ENCODE measurements around the gene RPS6KB2.

RPS6KB2 gene

DNA sequence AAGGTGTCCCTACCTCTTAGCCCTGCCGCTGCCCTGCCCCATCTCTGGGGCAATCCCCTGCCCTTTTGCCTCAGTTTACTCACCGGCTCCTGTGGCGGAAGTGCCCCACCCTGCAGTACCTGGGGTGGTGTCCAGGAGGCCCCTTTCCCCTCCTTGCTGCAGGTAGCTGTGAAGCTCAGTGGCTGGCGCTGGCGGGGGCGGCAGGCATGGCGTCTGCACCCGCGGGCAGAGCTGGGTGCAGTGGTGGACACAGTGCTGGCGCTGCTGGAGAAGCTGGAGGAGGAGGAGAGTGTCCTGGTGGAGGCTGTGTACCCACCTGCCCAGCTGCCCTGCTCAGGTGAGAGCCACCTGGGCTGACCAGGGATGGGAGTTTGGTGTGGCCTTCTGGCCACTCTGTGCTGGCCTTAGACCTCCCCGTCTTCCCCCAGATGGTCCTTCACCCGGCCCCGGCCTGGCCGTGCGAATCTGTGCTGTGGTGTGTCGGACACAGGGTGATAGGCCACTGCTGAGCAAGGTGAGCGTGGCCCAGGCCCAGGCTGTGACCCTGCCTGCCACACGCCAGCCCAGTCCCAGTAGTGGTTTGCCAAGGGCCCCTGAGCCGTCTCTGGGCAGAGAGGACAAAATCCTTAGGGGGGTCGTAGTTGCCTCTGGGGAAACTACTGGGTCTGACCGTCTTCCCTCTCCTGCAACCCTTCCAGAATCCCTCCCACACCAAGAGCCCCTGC is 8.8 kb upstream of the RPS6KB2 start:
- Histone ChIP-seq H3K27ac (ENCODE audit: poor library complexity, severe bottlenecking) (no peak overlapping the region), H3K9me3 (ENCODE audit: severe bottlenecking) (no peaks in the 10 kb centered on the region), H3K4me3 (ENCODE audit: severe bottlenecking) (no peak overlapping the region), H3K4me1 (ENCODE audit: insufficient read depth, poor library complexity, severe bottlenecking) (peaks cover 3% of the 10 kb centered on the region), H3K27me3 (ENCODE audit: insufficient read depth, poor library complexity, severe bottlenecking) (no peaks in the 10 kb centered on the region), H3K36me3 (ENCODE audit: low read depth) (no peaks in the 10 kb centered on the region)
- no peak for ATAC-seq (ENCODE audit: low read depth)
- no peak for DNase-seq (ENCODE audit: low spot score)
- TF ChIP-seq, protein P1, sequence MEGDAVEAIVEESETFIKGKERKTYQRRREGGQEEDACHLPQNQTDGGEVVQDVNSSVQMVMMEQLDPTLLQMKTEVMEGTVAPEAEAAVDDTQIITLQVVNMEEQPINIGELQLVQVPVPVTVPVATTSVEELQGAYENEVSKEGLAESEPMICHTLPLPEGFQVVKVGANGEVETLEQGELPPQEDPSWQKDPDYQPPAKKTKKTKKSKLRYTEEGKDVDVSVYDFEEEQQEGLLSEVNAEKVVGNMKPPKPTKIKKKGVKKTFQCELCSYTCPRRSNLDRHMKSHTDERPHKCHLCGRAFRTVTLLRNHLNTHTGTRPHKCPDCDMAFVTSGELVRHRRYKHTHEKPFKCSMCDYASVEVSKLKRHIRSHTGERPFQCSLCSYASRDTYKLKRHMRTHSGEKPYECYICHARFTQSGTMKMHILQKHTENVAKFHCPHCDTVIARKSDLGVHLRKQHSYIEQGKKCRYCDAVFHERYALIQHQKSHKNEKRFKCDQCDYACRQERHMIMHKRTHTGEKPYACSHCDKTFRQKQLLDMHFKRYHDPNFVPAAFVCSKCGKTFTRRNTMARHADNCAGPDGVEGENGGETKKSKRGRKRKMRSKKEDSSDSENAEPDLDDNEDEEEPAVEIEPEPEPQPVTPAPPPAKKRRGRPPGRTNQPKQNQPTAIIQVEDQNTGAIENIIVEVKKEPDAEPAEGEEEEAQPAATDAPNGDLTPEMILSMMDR (IDR thresholded peaks at IDR 0.05; ENCODE audit: poor library complexity, severe bottlenecking) = no peak

DNA sequence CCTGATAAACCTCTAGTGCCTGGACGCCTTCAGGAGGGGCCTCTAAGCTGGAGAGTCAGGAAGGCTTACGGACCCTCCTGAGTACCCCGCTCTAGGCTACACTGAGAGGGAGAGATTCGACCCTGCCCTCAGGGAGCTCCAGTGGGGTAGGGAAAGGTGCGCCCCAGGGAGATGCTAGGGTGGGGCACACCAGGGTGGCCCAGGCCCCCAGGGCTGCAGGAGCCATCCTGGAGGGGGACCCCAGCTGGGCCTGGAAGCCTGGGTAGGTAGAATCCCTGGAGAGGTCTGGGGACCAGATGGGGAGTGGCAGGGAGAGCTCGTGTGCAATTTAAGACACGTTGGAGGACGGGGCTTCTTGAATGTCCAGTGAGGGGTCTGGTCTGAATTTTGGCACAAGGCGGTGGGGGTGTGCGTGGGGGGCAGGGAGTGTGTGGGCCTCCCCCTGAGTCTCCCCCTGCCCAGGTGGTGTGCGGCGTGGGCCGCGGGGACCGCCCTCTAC is 8.1 kb upstream of the RPS6KB2 start:
- Histone ChIP-seq H3K27me3 (ENCODE audit: insufficient read depth, poor library complexity, severe bottlenecking) (no peaks in the 10 kb centered on the region), H3K4me1 (ENCODE audit: insufficient read depth, poor library complexity, severe bottlenecking) (peaks cover 3% of the 10 kb centered on the region), H3K27ac (ENCODE audit: poor library complexity, severe bottlenecking) (peak overlapping the region; percentile 32), H3K36me3 (ENCODE audit: low read depth) (no peaks in the 10 kb centered on the region), H3K9me3 (ENCODE audit: severe bottlenecking) (no peaks in the 10 kb centered on the region), H3K4me3 (ENCODE audit: severe bottlenecking) (peak overlapping the region; percentile 63)
- TF ChIP-seq, protein P1 (IDR thresholded peaks at IDR 0.05; ENCODE audit: poor library complexity, severe bottlenecking) = no peak
- DNase-seq (ENCODE audit: low spot score) (no peak), ATAC-seq (ENCODE audit: low read depth) (no peak)

- Histone ChIP-seq H3K27me3 (ENCODE audit: insufficient read depth, poor library complexity, severe bottlenecking) (no peaks in the 10 kb centered on the region), H3K27ac (ENCODE audit: poor library complexity, severe bottlenecking) (peak overlapping the region; percentile 32), H3K36me3 (ENCODE audit: low read depth) (no peaks in the 10 kb centered on the region), H3K4me3 (ENCODE audit: severe bottlenecking) (peak overlapping the region; percentile 63), H3K9me3 (ENCODE audit: severe bottlenecking) (no peaks in the 10 kb centered on the region), H3K4me1 (ENCODE audit: insufficient read depth, poor library complexity, severe bottlenecking) (peaks cover 3% of the 10 kb centered on the region)
- TF ChIP-seq, protein P1 (IDR thresholded peaks at IDR 0.05; ENCODE audit: poor library complexity, severe bottlenecking) = no peak
- DNase-seq (ENCODE audit: low spot score) = peak; percentile 94
- ATAC-seq (ENCODE audit: low read depth) = peak; percentile 79
These were observed 7.5 kb upstream of the RPS6KB2 start for GRCh38 chr11:67420646-67421429.

DNA sequence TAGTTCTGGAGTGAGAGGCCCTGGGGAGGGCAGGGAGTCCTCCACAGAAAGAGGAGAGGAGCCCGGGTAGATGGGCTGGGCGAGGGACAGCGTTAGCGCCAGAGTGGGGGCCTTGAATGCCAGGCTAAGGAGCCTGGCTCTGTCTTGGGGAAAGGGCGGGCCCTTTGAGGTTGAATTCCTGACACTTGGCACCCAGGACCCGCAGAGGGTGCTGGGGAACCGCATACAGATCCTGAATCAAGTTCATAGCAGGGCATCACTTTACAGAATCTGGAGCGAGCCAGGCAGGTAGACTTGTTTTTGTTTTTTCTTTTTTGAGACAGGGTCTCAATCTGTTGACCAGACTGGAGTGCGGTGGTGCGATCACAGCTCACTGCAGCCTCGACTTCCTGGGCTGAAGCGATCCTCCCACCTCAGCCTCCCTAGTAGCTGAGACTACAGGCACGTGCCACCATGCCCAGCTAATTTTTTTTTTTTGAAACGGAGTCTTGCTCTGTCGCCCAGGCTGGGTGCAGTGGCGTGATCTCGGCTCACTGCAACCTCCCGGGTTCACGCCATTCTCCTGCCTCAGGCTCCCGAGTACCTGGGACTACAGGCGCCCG is 6.8 kb upstream of the RPS6KB2 start:
- peak overlapping the region; percentile 63 for H3K4me3 ChIP-seq (ENCODE audit: severe bottlenecking)
- ATAC-seq (ENCODE audit: low read depth) = peak; percentile 12
- no peaks in the 10 kb centered on the region for H3K9me3 ChIP-seq (ENCODE audit: severe bottlenecking)
- no peaks in the 10 kb centered on the region for H3K27me3 ChIP-seq (ENCODE audit: insufficient read depth, poor library complexity, severe bottlenecking)
- DNase-seq (ENCODE audit: low spot score) = no peak
- no peaks in the 10 kb centered on the region for H3K36me3 ChIP-seq (ENCODE audit: low read depth)
- peaks cover 3% of the 10 kb centered on the region for H3K4me1 ChIP-seq (ENCODE audit: insufficient read depth, poor library complexity, severe bottlenecking)
- TF ChIP-seq, protein P1 (IDR thresholded peaks at IDR 0.05; ENCODE audit: poor library complexity, severe bottlenecking) = no peak
- H3K27ac ChIP-seq (ENCODE audit: poor library complexity, severe bottlenecking) = no peak overlapping the region

Data from RWPE2 (cell line).